Fibroblast of the aortic adventitia (primary cell): ENCODE results near the gene BAX. TPM values are rescaled to one million over a fixed set of nuclear protein-coding genes. Genes with fewer than 3 reads are reported as not detected.
"Not testable (repeated sequence)": the region's sequence is repeated elsewhere in the genome, so short reads cannot be mapped to it uniquely, and the experiment has no call there.

Experiments
- DNase-seq: peaks from one replicate; pipeline ENCODE4 v3.0.0-alpha.2; 2010; ENCODE audit warnings: low read depth
- H3K4me3 ChIP-seq: 2 replicates; pipeline ENCODE4 v1.5.1; 2011; ENCODE audit warnings: low read depth, mild to moderate bottlenecking, control low read depth, low read length, moderate library complexity
- CTCF ChIP-seq: IDR thresholded peaks from 2 replicates; pipeline ENCODE4 v1.5.1; 2011; ENCODE audit warnings: mild to moderate bottlenecking, low read length, control low read depth, inconsistent platforms; ENCODE audit not compliant: insufficient read depth
- total RNA-seq: library from RNA; depleted of rRNA; stranded (reverse); fragments of >200 nt; gene quantifications from 2 replicates; pipeline ENCODE4 v1.2.3, GENCODE V29; 2012; ENCODE audit warnings: low replicate concordance

BAX gene
- total RNA-seq, 1 donor, result 45.8 TPM

DNA sequence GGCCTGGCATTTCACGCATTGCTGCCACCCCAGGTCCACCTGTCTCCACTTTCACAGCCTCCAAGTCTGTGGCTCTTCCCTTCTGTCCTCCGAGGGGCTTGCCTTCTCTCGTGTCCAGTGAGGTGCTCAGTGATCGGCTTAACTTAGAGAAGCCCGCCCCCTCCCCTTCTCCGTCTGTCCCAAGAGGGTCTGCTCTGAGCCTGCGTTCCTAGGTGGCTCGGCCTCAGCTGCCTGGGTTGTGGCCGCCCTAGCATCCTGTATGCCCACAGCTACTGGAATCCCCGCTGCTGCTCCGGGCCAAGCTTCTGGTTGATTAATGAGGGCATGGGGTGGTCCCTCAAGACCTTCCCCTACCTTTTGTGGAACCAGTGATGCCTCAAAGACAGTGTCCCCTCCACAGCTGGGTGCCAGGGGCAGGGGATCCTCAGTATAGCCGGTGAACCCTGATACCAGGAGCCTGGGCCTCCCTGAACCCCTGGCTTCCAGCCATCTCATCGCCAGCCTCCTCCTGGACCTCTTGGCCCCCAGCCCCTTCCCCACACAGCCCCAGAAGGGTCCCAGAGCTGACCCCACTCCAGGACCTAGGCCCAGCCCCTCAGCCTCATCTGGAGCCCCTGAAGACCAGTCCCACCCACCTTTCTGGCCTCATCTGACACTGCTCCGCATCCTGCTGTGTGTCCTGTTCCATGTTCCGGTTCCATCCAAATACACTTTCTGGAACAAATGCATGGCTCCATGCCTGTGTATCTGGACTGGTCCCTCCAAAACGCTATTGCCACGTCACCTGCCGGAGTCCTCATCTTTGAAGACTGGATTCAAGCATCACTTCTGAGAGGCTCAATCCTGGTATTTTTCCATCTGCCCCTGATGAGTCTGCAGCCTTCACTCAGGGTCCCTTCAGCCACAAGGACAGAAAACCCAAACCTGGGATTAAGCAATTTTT lies 31.9 kb upstream of the BAX start:
- no peak for DNase-seq
- no peak for TF ChIP-seq CTCF
- H3K4me3 ChIP-seq, result no peak overlapping the region

GRCh38 chr19:48925240-48925843 lies 29.3 kb upstream of the BAX start:
- no peak for TF ChIP-seq CTCF
- DNase-seq, result peak; percentile 68
- H3K4me3 ChIP-seq, result no peak overlapping the region

DNA sequence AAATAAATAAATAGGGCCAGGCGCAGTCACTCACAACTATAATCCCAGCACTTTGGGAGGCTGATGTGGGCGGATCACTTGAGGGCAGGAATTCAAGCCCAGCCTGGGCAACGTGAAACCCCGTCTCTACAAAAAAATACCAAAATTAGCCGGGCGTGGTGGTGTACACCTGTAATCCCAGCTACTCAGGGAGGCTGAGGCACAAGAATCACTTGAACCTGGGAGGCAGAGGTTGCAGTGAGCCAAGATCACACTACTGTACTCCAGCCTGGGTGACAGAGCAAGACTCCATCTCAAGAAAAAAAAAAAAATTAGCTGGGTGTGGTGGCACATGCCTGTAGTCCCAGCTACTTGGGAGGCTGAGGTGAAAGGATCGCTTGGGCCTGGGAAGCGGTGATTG lies 28.8 kb upstream of the BAX start:
- H3K4me3 ChIP-seq, DNase-seq: not testable (repeated sequence)

DNA sequence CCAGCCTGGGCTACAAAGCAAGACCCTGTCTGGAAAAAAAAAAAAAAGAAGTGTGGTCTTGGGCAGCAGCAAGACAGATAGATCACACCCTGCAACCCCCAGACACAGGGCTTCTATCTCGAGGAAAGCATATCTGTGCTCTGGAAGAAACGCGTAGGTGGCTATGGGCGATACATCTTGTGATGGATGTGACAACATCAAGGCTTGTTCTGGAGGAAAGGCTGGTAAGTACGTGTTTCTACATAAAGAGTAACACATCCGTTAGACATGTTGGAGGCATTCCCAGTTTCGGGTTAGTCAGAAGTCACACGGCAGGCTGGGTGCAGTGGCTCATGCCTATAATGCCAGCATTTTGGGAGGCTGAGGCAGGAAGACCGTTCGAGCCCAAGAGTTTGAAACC lies 27.8 kb upstream of the BAX start:
- TF ChIP-seq CTCF, result no peak
- peak; percentile 99 for DNase-seq
- no peak overlapping the region for H3K4me3 ChIP-seq

DNA sequence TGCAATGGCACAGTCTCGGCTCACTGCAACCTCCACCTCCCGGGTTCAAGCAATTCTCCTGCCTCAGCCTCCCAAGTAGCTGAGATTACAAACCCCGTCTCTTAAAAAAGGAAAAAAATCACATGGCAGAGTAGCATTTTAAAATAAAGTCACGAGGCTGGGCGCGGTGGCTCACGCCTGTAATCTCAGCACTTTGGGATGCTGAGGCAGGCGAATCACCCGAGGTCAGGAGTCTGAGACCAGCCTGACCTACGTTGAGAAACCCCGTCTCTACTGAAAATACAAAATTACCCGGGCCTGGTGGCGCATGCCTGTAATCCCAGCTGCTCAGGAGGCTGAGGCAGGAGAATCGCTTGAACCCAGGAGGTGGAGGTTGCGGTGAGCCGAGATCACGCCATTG lies 27.0 kb upstream of the BAX start:
- H3K4me3 ChIP-seq, DNase-seq: not testable (repeated sequence)

GRCh38 chr19:48928164-48929025 lies 26.3 kb upstream of the BAX start:
- no peak overlapping the region for H3K4me3 ChIP-seq
- no peak for TF ChIP-seq CTCF
- peak; percentile 93 for DNase-seq

DNA sequence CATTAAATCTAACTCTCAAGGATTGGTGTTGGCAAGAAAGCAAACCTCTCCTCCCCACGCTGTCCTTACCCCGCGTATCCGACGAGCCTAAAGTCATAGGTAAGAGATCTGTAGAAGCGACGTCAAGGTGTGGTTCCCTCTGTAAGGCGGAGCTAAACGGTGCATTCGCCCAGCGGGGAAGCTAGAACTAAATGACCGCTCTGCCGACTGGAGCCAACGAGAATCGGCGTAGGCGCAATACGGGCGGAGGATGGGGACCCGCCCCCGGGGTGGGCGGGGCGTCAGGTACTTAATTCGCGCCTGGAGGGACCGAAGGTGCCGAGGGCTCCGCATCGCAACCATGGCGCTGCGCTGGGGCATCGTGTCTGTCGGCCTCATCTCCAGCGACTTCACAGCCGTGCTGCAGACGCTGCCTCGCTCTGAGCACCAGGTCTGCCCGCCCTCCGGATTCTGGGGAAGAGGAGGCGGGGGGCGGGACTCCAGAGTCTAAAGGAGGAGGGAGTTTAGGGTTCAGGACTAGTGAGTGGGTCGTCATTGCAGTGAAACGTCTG lies 21.2 kb upstream of the BAX start, which contains the start of gene DHDH:
Gene DHDH, plus strand, starts transcription at position 318 of the 551 bp plus-strand sequence. Its CDS starts 23 bp downstream, at position 341.
- no peak for TF ChIP-seq CTCF
- peak; percentile 30 for DNase-seq
- peak within 1 kb of the TSS; percentile 66 for H3K4me3 ChIP-seq
